Panc1 (cell line): Measurements from ENCODE around the gene TMEM61.

Experiments used
- CTCF ChIP-seq: fragments of 450-650 bp; IDR thresholded peaks from 2 replicates; pipeline ENCODE4 v1.5.1; 2017; ENCODE audit warnings: mild to moderate bottlenecking
- REST ChIP-seq, 2 experiments: IDR thresholded peaks; 2 replicates each; pipeline ENCODE4 v1.6.1; 2011 to 2012; ENCODE audit warnings: low read depth in 2 of 2, control low read depth in 1 of 2, low read length in 1 of 2, mild to moderate bottlenecking in 1 of 2, moderate library complexity in 1 of 2; ENCODE audit not compliant: insufficient read depth in 1 of 2
- SIN3A ChIP-seq: IDR thresholded peaks from 2 replicates; pipeline ENCODE4 v1.6.1; 2012; ENCODE audit warnings: low read depth, mild to moderate bottlenecking, low read length, moderate library complexity, borderline replicate concordance; ENCODE audit not compliant: insufficient read depth
- TCF7L2 ChIP-seq: IDR thresholded peaks from 2 replicates; pipeline ENCODE4 v1.6.1; 2011; ENCODE audit warnings: mild to moderate bottlenecking, low read depth, low read length, inconsistent platforms

GRCh38 chr1:54980046-54980527 lies 341 bp upstream of the TMEM61 start:
- TF ChIP-seq CTCF (no peak), SIN3A (no peak), TCF7L2 (no peak), REST (IDR thresholded peaks at IDR 0.05; ENCODE audit: insufficient read depth in 1 of 2, low read depth in 2 of 2, low read length in 1 of 2) (no peak)
